Measurements from ENCODE around the gene DAGLB.
"Not testable (repeated sequence)": the region's sequence is repeated elsewhere in the genome, so short reads cannot be mapped to it uniquely, and the experiment has no call there.

The DAGLB gene

DNA sequence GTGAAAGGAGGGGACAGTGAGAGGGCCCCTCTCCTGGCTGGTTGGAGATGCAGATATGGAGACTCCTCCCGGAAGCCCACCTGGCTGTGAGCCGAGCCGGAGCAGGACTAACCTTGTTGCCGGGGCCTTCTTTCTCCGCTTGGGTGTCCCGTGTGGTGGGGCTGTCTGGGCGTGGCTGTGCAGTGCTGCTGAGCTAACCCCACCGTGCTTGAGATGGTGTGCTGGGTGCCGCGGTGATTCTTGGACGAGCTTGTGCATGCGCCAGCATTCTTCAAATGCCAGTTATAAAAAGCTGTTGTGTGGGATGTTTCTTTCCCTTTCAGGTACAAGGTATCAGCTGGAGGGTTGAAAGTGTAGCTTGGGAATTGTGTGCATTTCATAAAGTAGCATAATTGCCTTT is 48.8 kb downstream of the DAGLB start:
- peak; percentile 68 for DNase-seq (ENCODE audit: low spot score)

DNA sequence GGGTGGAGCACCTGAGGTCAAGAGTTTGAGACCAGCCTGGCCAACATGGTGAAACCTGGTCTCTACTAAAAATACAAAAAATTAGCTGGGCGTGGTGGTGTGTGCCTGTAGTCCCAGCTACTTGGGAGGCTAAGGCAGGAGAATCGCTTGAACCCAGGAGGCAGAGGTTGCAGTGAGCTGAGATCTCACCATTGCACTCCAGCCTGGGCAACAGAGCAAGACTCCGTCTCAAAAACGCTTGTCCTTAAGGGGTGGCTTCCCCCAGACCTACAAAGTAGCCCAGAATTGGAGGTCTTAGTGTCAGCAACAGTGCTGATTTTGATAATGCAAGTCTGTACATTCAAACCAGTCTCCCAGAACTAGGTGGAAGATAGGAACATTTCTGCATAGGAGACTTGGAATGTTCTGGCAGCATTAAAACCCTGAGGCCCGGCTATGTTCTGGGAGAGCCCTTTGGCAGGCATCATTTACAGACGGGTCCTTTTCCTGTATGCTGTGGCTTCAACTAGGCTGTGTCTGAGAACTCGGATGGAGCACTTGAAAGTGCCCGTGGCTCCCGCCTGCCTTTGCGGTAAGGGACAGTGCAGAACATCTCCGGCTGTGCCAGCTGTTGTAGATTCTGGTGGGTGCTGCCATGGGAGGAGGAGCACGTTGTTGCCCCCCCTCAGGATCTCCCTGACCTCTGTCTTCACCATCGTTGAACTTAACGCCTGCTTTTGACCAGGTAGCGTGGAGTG is 49.8 kb downstream of the DAGLB start:
- DNase-seq (ENCODE audit: low spot score), result not testable (repeated sequence)

DNA sequence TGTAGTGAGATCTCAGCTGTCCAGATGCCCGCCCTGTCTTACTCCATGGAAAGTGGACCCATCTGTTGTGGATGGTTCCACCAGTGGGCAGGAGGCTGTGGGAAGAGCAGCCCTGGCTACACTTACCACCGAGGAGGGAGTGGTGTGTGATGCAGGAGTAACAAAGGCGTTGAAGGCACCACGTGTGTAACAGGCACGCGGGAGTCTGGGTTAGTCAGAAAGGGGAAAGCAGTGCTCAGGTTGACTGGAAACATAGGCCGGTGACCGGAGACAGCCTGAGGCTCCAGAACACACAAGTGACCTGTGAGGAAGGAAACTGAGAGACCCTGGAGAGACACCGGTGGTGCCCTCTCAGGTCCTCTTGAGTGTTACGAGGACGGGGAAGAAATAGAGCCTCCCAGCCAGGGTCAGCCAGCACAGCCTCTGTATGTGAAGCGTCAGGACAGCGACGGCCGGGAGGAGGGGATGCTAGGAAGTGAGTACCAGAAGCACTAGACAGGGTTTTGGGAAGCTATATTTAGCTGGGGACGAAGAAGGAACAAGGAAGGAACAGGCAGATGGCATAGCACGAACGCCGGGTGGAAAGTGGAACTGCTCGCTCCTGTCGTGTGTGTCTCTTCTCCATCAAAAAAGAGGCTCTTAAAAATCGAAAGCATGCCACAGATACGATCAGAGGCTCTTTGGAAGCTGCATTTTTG is 51.7 kb downstream of the DAGLB start:
- DNase-seq (ENCODE audit: low spot score), result no peak

DNA sequence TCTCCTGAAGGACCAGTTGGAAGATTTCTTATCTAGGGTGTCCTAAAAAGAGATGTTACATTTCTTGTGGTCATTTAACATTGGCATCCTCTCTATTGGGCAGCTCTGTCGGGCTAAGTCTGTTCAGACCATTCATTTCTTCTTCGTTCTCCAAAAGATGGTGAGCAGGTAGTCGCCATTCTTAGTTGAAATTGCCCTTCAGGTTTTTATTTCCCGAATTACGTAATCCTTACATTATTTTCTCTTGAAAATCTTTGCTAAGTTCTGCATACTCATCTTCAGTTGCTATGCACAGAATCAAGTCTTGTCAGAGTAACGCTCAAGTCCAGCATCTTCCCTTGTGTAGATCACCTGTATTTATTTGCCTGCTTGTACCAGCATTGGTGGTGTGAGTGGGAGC is 53.6 kb downstream of the DAGLB start:
- DNase-seq (ENCODE audit: low spot score), result no peak

DNA sequence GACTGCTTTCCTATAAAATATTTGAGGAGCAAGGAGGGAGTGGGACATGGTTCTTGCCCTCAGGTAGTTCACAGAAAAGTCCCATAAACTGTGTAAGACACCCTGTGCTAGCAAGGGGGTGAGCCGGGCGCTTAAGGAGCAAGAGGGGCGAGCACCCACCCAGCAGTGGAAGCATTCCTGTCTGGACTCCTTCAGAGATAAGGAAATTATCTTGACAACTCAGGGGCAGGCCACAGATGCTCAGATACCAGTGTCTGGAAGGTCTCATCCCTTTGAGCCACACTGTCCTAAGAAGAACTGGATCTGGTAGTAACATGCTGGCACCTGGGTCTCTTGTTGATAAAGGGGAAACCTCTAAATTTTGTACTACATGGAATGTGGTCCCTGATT is 54.1 kb downstream of the DAGLB start:
- DNase-seq (ENCODE audit: low spot score), result no peak

DNA sequence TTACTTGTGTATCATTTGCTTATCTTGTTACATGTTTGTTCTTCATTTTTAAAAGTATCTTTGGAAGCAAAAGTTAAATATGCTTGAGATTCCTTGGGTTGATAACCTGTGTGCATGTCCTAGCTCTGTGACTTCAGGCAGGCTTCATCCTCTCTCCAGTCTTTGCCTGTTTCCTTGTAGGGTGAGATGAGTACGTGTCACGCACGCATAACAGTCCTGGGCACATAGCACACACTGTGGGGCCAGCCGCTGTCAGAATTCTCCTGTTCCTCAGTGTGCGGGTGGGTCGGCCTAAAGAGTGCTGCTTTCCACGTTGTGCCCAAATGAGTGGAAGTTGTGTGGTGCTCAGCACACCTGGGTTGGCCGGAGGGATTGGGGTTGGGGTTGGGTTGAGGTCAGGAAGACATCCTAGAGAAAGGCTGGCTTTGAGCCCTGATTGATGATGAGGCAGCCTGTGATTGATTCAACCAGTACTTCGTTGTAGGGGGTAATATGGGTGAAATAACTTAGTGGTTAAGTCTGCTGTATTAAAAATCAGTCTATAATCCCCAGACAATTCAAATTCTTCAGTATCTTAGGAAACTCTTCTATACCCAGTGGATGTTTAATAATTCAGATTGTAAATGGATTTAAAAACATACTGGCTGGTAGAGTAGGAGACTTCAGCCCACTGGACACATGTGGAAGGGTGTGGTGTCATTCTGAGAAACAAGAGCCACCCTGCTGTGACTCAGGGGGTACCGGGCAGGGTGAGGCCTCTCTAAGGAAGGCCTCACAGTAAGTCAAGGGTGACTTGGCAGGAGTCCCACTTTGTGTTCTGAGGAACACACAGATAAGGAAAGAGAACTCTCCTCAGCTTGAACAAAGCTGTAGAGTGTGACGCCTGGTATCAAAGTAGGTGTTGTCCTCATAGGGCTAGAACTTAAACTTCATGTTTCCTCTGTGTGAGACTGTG is 54.8 kb downstream of the DAGLB start:
- DNase-seq (ENCODE audit: low spot score), result no peak

DNA sequence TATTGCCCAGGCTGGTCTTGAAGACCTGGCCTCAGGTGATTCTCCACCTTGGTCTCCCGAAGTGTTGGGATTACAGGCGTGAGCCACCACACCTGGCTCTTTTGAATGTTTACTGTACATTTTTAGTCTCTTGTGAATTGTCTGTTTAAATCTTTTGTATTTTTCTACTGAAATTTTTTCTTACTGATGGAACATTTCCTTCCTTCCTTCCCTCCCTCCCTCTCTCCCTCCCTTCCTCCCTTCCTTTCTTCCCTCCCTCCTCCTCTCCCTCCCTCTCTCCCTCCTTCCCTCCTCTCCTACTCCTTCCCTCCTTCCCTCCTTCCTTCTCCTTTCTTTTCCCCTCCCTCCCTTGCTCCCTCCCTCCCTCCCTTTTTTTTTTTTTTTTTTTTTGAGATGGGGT is 58.0 kb downstream of the DAGLB start:
- no peak for DNase-seq (ENCODE audit: low spot score)

DNA sequence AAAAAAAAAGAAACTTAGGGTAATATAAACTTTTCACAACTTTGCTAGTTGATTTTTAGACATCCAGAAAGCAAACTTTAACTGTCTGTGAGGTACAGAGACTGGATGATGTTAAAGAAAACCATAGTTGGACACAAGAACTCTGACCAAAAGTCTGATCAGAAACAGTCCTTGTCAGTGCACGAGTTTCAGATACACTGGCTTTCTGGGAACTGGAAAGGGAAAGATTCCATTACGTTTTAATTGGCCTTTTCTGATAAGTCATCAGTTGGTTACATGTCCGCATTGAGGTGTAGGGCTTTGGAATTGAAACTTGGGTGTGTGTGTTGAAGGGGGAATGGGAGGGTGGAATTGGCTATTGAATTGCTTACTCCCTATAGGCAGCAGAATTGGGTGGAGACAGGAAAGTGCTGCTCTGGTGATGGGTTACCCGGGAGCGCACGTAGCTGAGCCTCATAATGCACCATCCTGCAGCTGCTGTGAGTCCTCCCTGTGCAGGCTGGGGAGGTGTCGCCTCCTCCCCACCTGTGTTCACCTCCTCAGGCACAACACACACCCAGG is 59.9 kb downstream of the DAGLB start:
- DNase-seq (ENCODE audit: low spot score), result no peak

DNA sequence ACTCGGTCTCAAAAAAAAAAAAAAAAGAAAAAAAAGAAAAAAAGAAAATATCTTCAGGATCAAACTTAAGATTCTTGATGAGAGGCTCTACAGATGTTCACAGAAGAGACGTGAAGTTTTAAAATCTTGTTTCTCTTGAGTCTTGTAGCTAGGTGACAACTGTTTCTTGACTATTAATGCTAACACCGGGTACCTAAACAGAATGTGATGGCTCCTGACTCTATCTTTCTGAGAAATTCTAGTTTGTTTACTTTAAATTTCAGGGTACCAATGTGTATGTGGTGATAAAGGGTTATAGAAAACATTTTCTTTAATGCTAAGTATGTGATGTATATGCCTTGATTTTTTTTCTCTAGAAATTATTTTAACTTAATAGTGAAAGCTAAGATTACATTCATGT is 61.0 kb downstream of the DAGLB start:
- DNase-seq (ENCODE audit: low spot score), result no peak

DNA sequence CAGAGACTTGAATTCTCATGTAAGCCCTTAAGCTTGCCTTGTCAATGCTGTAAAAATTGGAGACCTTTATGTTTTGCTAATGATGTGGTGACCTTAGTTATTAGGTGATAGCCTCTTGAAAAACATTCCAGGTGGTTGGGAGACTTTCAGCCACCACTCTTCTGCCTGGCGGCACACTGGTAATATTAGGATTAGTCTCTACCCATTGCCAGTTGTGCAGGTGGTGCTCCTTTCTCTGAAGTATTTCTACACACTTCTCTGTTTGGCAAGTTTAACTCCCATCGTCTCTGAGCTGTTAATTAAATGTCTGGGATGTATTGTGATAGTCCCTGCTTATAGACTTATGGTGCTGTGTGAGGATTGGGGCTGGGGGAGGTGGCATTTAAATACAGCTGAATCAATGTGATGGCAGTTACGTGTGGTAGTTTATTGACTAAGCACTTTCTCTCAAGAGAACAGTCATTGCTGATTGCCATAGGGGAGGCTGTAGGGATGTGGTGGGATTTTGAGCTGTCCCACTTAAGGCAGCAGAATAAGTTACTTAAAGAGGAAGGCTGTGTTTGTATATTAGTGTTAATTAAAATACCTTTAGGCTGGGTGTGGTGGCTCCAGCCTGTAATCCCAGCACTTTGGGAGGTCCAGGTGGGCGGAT is 61.7 kb downstream of the DAGLB start:
- DNase-seq (ENCODE audit: low spot score), result no peak

DNA sequence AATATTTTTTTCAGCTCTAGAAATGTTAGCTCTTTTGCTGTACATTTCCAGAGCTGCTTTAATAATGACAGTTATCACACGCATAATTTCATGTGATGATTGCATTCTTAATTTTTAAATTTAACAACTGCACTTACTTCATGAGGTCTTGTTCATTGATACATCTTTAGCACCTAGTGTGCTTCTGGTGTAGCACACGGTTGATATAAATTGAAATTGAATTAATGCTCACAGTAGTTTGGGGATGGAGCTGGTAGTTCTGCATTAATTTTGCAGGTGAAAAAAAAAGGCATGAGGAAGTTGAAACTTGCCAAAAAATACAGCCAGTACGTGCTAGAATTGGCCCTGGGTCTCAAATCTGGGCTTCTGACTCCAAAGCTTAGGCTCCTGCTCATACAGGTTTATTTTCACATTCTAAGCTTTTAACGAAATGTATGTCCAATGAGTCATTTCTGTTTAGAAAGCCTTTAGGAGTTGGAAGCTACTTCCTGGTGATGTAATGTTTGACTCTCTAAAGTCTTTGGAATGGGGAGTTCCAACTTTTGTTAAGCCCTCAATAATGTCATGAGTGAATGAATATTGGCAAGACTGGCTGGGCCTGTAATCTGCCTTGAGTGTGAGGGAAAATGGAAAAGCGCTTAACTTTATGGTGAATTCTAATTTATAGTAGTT is 62.5 kb downstream of the DAGLB start:
- no peak for DNase-seq (ENCODE audit: low spot score)

DNA sequence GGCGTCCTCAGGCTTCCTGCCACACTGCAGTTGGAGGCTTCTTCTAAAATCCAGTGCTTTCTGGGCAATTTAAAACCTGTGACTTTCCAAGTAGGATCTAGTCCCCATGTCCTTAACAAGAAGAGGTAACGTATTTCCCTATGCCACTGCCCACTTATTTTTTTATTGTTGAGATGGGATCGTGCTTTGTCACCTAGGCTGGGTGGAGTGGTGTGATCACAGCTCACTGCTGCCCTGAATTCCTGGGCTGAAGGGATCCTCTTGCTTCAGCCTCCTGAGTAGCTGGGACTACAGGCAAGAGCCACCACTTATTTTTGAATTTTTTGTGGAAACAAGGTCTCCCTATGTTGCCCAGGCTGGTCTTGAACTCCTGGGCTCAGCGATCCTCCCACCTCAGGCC is 63.4 kb downstream of the DAGLB start:
- DNase-seq (ENCODE audit: low spot score), result no peak

DNA sequence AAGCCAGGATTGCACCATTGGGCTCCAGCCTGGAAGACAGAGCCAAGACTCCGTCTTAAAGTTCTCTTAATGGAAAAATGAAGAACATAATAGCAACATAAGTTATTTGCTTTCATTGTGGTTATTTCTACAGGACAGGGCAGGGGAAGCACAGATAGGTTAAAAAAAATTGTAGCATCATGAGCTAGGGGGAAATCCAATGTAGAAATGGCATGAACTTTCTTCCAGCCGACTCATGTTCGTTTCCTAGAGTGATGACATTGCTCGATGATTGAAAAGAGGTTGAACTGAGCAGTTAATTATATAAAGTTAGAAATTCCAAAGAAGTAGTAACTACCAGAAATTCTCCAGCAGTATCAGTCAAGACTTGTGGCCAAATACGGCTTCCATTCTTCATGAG is 64.9 kb downstream of the DAGLB start:
- DNase-seq (ENCODE audit: low spot score), result no peak

DNA sequence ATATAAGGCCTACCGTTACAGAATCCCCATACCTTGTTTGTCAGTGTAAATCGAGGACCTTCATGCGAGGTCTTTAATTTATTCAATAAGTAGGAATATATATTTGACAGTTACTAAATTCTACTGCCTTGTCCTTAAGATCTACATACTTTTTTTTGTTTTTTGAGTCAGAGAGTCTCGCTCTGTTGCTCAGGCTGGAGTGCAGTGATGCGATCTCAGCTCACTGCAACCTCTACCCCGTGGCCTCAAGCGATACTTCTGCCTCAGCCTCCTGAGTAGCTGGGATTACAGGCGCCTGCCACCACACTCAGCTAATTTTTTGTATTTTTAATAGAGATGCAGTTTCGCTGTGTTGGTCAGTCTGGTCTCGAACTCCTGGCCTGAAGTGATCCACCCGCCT is 65.9 kb downstream of the DAGLB start:
- DNase-seq (ENCODE audit: low spot score), result not testable (repeated sequence)

DNA sequence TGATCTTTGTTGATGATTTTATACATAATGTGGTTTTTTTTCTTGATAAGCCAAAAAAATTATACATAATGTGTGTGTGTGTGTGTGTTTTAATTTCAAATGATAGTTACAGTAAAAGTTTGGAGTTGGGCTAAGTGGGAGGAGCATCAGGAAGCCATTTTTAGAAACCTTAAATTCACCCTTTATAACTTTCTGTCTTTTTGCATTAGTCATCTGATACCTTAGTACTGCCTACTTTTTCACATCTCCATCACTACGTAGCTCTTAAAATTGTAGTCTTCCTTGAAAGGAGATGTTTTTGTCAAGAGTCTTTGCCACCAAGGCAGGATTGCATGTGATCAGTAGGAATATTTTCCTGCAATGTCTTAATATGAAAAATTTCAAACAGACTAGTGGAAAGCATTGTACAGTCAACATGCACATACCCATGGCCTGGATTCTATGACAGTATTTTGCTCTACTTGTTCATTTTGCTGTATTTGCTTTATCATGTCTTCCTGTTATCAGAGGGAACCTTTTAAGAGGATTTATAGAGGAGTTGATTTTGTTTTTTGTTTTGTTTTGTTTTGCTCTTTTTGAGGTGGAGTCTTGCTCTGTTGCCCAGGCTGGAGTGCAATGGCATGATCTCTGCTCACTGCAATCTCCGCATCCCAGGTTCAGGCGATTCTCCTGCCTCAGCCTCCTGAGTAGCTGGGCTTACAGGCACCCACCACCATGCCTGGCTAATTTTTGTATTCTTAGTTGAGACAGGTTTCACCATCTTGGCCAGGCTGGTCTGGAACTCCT is 67.3 kb downstream of the DAGLB start:
- no peak for DNase-seq (ENCODE audit: low spot score)

DNA sequence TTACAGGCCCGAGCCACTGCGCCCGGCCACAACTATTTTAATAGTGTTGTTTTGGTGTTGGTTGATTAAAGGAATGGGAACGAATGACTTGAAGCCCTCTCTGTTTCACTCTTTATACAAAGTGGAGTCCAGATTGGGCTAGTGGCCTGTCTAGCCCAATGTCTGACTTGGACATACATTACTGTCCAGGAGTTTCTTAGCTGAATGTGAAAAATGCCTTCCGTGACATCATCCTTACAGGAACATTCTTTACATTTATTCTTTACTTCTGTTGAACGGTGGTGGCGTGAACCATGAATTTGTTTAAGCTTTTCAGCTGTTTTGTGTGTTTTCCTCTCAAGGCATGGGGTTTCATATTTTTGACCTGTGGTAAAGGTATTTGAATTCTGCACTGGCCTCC is 67.9 kb downstream of the DAGLB start:
- DNase-seq (ENCODE audit: low spot score), result no peak

DNA sequence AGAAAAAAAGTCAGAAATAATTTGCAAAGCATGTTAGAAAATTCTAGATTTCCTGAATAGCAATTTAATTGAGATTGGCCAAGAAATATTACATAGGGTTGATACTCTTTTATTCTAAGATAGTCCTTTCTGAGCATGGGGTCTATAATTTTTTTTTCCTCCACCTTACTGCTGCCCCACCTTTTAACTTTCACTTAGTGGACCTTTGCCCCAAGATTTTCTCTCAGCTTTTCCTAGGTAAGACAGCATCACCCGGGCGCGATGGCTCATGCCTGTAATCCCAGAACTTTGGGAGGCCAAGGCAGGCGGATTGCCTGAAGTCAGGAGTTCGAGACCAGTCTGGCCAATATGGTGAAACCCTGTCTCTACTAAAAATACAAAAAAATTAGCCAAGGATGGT is 69.2 kb downstream of the DAGLB start:
- DNase-seq (ENCODE audit: low spot score), result not testable (repeated sequence)

DNA sequence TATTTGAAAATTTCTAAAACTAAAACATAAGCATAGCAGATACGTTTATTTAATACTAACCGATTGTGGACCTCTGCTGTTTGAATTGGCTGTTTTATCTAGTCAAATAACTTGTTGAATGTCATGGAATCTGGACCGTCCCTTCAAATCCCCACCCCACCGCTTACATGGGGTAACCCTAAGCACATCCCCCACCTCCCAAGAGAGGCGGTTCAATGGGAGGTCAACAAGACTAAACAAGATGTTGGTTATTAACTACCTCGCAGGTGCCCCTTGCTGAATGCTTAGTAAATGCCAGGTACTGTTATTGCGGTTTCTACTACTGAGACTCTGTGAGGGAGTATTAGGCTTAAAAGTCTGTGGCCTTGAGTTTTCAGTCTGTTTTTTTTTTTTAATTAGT is 70.9 kb downstream of the DAGLB start:
- DNase-seq (ENCODE audit: low spot score), result no peak

DNA sequence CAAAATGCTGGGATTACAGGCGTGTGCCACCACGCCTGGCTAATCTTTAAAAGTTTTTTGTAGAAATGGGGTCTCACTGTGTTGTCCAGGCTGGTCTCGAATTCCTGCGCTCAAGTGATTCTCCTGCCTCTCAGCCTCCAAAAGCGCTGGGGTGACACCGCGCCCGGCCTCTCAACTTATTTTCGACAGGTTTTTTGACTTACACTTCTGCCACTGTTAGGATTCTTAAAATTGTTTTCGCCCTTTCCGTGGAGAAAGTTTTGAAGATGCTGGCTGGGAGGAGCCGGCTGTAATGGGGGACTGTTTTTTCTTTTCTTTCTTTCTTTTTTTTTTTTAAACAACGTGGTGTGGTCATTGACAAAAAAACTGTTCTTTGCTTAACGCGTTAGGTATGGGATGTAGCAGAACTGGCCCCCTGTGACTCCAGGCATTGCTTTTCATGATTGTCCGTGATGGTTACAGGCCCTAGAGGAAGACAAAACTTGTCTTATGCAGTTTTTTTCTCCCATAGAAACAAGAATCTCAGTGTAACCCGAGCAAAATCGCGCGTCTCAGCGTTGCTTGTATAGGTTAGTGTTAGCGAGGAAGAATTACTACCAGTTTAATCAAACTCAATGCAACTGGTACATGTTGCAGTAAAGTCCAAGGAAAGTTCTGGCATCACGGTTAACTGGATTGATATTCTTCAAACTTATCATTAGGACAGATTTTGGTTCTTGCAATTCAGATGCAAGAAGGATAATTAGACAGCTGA is 72.2 kb downstream of the DAGLB start:
- no peak for DNase-seq (ENCODE audit: low spot score)

DNA sequence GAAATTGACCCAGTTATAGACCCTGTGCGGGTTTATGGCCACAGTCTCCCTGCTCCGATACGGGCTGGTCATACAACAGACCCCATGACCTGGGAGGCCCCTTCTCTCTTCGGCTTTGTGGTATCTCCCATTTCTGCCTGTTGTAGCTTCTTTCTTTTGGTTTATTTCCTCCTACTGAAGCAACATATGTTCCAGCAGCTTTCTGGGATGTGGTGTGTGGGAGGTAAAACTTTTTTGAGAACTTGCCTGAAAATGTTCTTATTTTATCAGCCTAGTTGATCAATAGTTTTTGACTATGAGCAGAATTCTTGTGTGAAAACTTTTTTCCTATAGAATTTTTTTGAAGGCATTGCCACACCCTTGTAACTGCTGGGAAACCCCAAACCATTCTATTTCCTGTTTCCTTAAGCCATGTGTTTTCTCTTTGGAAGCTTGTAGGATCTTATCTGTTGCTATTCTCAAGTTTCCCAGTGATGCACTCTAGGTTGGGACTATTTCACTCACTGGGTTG is 80.0 kb downstream of the DAGLB start:
- no peak for DNase-seq (ENCODE audit: low spot score)
